Measurements from ENCODE around the gene PCDHB1. TPM values are rescaled to one million over a fixed set of nuclear protein-coding genes. Genes with fewer than 3 reads are reported as not detected.

Gene PCDHB1
- total and polyA plus RNA-seq, 12 donors: not detected

DNA sequence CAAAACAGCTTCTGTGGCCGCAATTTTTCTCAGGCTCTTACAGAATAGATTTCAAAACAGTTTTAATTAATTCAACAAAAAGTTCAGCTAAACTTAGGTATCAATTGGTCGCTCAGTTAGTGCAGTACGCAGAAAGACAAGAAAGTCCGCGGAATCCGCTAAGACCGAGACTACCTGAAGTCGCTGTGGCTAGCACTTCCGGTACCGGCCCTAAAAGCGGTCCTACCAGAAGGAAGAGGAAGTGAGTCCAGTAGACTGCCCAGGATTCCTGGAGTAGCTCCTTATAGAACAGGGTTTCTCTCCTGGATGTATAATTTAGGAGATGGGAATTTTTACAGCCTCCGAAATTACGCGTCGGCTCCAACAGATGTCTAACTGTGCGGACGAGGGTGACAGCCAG, 26.7 kb downstream of the PCDHB1 start:
- Histone ChIP-seq H3K27ac (no peak overlapping the region), H3K9me3 (peaks cover 0 to 22% (median 0%) of the 10 kb centered on the region in 11 donors), H3K4me3 (peak overlapping the region in 7 of 10 donors; percentile 0 to 41 (median 22)), H3K27me3 (peaks cover 8 to 74% (median 42%) of the 10 kb centered on the region in 7 donors), H3K4me1 (no peaks in the 10 kb centered on the region), H3K36me3 (no peaks in the 10 kb centered on the region)
- ATAC-seq (no peak), DNase-seq (no peak)
- WGBS, 2 donors: 41 to 44% methylated on average over 17 of the region's 17 CpGs
- intact Hi-C loops (cut with DNase I): no loop called here
- TF ChIP-seq, protein P1, sequence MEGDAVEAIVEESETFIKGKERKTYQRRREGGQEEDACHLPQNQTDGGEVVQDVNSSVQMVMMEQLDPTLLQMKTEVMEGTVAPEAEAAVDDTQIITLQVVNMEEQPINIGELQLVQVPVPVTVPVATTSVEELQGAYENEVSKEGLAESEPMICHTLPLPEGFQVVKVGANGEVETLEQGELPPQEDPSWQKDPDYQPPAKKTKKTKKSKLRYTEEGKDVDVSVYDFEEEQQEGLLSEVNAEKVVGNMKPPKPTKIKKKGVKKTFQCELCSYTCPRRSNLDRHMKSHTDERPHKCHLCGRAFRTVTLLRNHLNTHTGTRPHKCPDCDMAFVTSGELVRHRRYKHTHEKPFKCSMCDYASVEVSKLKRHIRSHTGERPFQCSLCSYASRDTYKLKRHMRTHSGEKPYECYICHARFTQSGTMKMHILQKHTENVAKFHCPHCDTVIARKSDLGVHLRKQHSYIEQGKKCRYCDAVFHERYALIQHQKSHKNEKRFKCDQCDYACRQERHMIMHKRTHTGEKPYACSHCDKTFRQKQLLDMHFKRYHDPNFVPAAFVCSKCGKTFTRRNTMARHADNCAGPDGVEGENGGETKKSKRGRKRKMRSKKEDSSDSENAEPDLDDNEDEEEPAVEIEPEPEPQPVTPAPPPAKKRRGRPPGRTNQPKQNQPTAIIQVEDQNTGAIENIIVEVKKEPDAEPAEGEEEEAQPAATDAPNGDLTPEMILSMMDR (IDR thresholded peaks at IDR 0.05): no peak

DNA sequence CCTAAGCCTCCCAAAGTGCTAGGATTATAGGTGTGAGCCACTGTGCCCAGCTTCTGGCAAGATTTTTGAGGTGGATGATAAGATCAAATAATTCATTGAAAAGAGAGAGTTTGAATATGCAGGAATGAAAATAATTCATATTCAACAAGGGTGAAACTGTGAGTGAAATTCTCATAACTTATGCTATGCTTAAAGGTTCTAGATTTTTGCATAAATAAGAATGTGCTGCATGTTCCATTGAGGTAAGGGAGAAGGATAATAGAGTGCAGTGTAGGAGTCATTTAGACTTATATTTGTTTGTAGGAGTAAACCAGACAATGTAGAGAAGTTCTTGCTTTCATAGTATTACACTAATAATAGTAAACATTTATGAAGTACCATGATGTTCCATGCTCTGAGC, 31.1 kb downstream of the PCDHB1 start:
- intact Hi-C loops (cut with DNase I): loop anchor here in 3 of 10 donors (10.0 kb wide), 1 partner anchor 483 kb away; no protein-coding TSS in a partner anchor

DNA sequence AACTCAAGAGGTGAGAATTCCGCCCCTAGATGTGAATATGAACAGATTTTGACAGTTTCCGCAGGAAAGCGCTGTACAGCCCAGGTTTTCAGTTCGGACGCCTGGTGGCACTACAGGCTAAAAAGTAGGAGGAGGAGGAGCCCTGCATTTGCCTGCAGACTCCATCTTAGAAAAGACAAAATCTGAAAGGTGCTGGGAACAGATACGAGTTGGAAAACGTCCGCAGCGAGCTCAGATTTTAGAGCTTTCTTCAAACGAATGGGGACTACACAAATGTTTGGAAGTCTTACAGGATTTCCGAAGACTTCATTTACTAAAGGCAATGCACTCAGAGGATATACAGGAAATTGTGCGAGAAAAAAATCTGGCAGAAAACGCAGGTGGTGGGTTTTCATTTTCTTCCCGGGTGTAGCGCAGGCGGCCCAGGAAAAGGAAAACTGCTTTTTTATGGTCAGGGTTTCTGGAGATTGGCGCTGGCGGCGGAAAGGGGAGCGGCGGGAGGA, 33.4 kb downstream of the PCDHB1 start:
- TF ChIP-seq, protein P1 (IDR thresholded peaks at IDR 0.05): peak in 8 of 9 donors; percentile 39 to 80 (median 56)
- intact Hi-C loops (cut with DNase I): loop anchor here in 3 of 10 donors (10.0 kb wide), 1 partner anchor 480 kb away; no protein-coding TSS in a partner anchor
- Histone ChIP-seq H3K4me3 (peak overlapping the region in 9 of 10 donors; percentile 36 to 62 (median 52)), H3K27ac (peak overlapping the region in 6 of 10 donors; percentile 13 to 77 (median 62)), H3K27me3 (peaks cover 0 to 37% (median 11%) of the 10 kb centered on the region in 7 donors), H3K9me3 (peaks cover 0 to 41% (median 5%) of the 10 kb centered on the region in 11 donors), H3K4me1 (peaks cover 0 to 13% (median 0%) of the 10 kb centered on the region in 9 donors), H3K36me3 (no peaks in the 10 kb centered on the region)
- peak in 1 of 2 donors; percentile 50 for DNase-seq
- WGBS, 2 donors: 8% methylated on average over 21 of the region's 21 CpGs
- peak; percentile 70 to 94 (median 86) for ATAC-seq

More for the DNA sequence above, 31.1 kb downstream of the PCDHB1 start:
- DNase-seq (no peak), ATAC-seq (no peak)
- Histone ChIP-seq H3K9me3 (peaks cover 0 to 34% (median under 1%) of the 10 kb centered on the region in 11 donors), H3K27ac (no peak overlapping the region), H3K4me1 (peaks cover 0 to 13% (median 0%) of the 10 kb centered on the region in 9 donors), H3K4me3 (no peak overlapping the region), H3K27me3 (peaks cover 8 to 58% (median 28%) of the 10 kb centered on the region in 7 donors), H3K36me3 (no peaks in the 10 kb centered on the region)
- TF ChIP-seq, protein P1 (IDR thresholded peaks at IDR 0.05): no peak

DNA sequence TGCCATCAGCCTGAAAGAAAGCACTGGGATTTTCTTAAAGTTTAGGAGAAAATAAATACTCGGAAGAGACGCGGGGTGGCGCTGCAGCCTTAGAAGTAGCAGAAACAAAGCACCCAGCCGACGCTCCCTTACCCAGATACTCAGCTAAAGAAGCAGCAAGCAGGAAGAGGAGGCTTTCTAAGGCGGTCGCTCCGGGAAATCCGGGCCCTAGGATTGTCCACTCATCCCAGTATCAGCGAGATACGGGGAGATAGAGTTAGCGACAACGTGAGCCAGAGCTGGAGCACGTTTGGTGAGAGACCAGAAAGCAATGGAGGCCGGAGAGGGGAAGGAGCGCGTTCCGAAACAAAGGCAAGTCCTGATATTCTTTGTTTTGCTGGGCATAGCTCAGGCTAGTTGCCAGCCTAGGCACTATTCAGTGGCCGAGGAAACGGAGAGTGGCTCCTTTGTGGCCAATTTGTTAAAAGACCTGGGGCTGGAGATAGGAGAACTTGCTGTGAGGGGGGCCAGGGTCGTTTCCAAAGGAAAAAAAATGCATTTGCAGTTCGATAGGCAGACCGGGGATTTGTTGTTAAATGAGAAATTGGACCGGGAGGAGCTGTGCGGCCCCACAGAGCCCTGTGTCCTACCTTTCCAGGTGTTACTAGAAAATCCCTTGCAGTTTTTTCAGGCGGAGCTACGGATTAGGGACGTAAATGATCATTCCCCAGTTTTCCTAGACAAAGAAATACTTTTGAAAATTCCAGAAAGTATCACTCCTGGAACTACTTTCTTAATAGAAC, 43.5 kb downstream of the PCDHB1 start, which contains the start of gene PCDHB2:
Gene PCDHB2 (plus strand): TSS at position 135 of the 782 bp plus-strand sequence. CDS start 176 bp downstream, at position 311.
- Histone ChIP-seq H3K4me1 (no peaks in the 10 kb centered on the region), H3K9me3 (peaks cover 0 to 85% (median 15%) of the 10 kb centered on the region in 11 donors), H3K27ac (peak within 1 kb of the TSS in 1 of 10 donors; percentile 26), H3K4me3 (peak within 1 kb of the TSS; percentile 14 to 48 (median 33)), H3K27me3 (peaks cover 0 to 60% (median 33%) of the 10 kb centered on the region in 7 donors), H3K36me3 (no peaks in the 10 kb centered on the region)
- TF ChIP-seq, protein P1 (IDR thresholded peaks at IDR 0.05): peak in 6 of 9 donors; percentile 29 to 55 (median 38)
- 9 to 15% methylated on average over 29 of the region's 29 CpGs for WGBS, 2 donors
- peak in 6 of 8 donors; percentile 51 to 79 (median 55) for ATAC-seq
- intact Hi-C loops (cut with DNase I): no loop called here
- DNase-seq: peak in 1 of 2 donors; percentile 30

All from heart right ventricle (tissue), 16 donors.